ENCODE measurements around the gene ARL8A. TPM values are rescaled to one million over a fixed set of nuclear protein-coding genes. Genes with fewer than 3 reads are reported as not detected.

The ARL8A gene
- total RNA-seq, 4 donors from 2014 or later, result 41.1 to 60.8 (median 53.6) TPM

- TF ChIP-seq POLR2A (IDR thresholded peaks at IDR 0.05; ENCODE audit: low read depth), result no peak
- TF ChIP-seq EP300 (IDR thresholded peaks at IDR 0.05), result no peak
- TF ChIP-seq CTCF (IDR thresholded peaks at IDR 0.05), result no peak
- no peak for TF ChIP-seq POLR2AphosphoS5 (IDR thresholded peaks at IDR 0.05)
- Histone ChIP-seq H3K9me3 (no peaks in the 10 kb centered on the region), H3K36me3 (no peaks in the 10 kb centered on the region), H3K27me3 (peaks cover 0 to 12% (median 0%) of the 10 kb centered on the region in 4 donors), H3K27ac (replicated peaks in 1 of 4) (no peak overlapping the region), H3K4me1 (peaks cover 0 to 11% (median 8%) of the 10 kb centered on the region in 4 donors), H3K4me3 (no peak overlapping the region)
- intact Hi-C loops (cut with DNase I), result no loop called here
- no peak for DNase-seq (ENCODE audit: extremely low spot score)
- WGBS, result 75% methylated on average over 4 of the region's 12 CpGs
Observed at GRCh38 chr1:202163281-202164270, 19.0 kb upstream of the ARL8A start.

- DNase-seq (ENCODE audit: extremely low spot score), result no peak
- intact Hi-C loops (cut with DNase I), result no loop called here
- H3K9me3 ChIP-seq, result no peaks in the 10 kb centered on the region
- TF ChIP-seq CTCF (IDR thresholded peaks at IDR 0.05) (no peak), EP300 (IDR thresholded peaks at IDR 0.05) (no peak), POLR2AphosphoS5 (IDR thresholded peaks at IDR 0.05) (no peak), POLR2A (IDR thresholded peaks at IDR 0.05; ENCODE audit: low read depth) (no peak)
- peaks cover 0 to 12% (median 0%) of the 10 kb centered on the region in 4 donors for H3K27me3 ChIP-seq
- H3K27ac ChIP-seq (replicated peaks in 1 of 4), result no peak overlapping the region
- WGBS, result 59% methylated on average over 15 of the region's 15 CpGs
- H3K4me1 ChIP-seq, result peaks cover 0 to 4% (median 3%) of the 10 kb centered on the region in 4 donors
- no peak overlapping the region for H3K4me3 ChIP-seq
- H3K36me3 ChIP-seq, result no peaks in the 10 kb centered on the region
Observed at GRCh38 chr1:202162418-202163280, 18.1 kb upstream of the ARL8A start.

GRCh38 chr1:202162047-202162417, 17.5 kb upstream of the ARL8A start:
- 85% methylated on average over 4 of the region's 4 CpGs for WGBS
- intact Hi-C loops (cut with DNase I), result no loop called here
- DNase-seq (ENCODE audit: extremely low spot score), result no peak

GRCh38 chr1:202161151-202162046, 16.9 kb upstream of the ARL8A start:
- intact Hi-C loops (cut with DNase I), result no loop called here
- Histone ChIP-seq H3K36me3 (no peaks in the 10 kb centered on the region), H3K4me1 (peaks cover 0 to 3% (median 0%) of the 10 kb centered on the region in 4 donors), H3K27me3 (peaks cover 0 to 12% (median 0%) of the 10 kb centered on the region in 4 donors), H3K4me3 (no peak overlapping the region), H3K27ac (replicated peaks in 1 of 4) (peak overlapping the region in 2 of 4 donors; percentile 4 to 39), H3K9me3 (no peaks in the 10 kb centered on the region)
- DNase-seq (ENCODE audit: extremely low spot score), result no peak
- no peak for TF ChIP-seq EP300 (IDR thresholded peaks at IDR 0.05)
- no peak for TF ChIP-seq POLR2A (IDR thresholded peaks at IDR 0.05; ENCODE audit: low read depth)
- no peak for TF ChIP-seq POLR2AphosphoS5 (IDR thresholded peaks at IDR 0.05)
- no peak for TF ChIP-seq CTCF (IDR thresholded peaks at IDR 0.05)
- 73% methylated on average over 21 of the region's 22 CpGs for WGBS

More at GRCh38 chr1:202162047-202162417, 17.5 kb upstream of the ARL8A start:
- H3K27ac ChIP-seq (replicated peaks in 1 of 4), result peak overlapping the region in 1 of 4 donors; percentile 4
- H3K36me3 ChIP-seq, result no peaks in the 10 kb centered on the region
- H3K4me1 ChIP-seq, result peaks cover 0 to 3% (median 0%) of the 10 kb centered on the region in 4 donors
- no peak for TF ChIP-seq EP300 (IDR thresholded peaks at IDR 0.05)
- no peaks in the 10 kb centered on the region for H3K9me3 ChIP-seq
- H3K4me3 ChIP-seq, result no peak overlapping the region
- H3K27me3 ChIP-seq, result peaks cover 0 to 12% (median 0%) of the 10 kb centered on the region in 4 donors
